GM18861 (cell line): ENCODE results near the gene KRTAP6-2.

Source experiments
- ATAC-seq: cut with Tn5 transposase; IDR thresholded peaks from one replicate; pipeline ENCODE4 v1.9.1; 2021; ENCODE audit not compliant: unreplicated experiment

Gene KRTAP6-2

DNA sequence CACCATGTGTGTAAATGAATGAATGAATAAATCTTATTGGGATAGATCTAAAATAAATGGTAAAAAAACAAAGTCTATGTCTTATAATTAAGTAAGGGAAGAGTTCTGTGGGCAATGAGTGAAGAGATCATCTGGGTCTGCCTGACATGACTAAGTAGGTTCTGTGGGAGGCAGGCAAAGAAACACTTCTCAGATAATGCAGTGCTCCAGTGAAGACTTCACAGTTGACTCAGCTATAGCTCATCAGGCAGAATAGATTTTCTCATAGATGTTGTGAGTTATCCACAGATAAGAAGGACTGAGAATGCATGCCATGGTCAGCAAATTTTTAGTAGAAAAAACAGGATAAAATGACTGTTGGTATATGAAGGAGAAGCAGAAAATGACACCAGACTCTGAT is 20.9 kb downstream of the KRTAP6-2 start:
- ATAC-seq, result no peak

DNA sequence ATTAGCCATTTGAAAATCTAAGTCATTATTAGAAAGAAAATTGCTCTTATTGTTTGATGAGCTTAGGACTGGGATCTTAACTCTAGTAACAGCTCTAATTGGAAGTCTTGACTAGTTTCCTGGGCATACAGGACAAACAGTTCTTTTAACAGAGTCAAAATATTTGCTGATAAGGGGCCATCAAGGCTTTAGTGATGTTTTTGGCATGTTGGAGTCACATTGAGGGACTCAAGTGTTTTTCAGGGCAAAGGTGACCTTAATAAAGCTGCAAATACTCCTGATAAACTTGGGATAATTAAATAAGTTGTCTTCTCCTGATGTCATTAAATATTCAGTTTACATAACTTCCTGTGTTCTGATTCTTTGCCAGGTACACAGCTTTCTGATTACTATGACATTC is 31.1 kb downstream of the KRTAP6-2 start:
- ATAC-seq, result no peak

DNA sequence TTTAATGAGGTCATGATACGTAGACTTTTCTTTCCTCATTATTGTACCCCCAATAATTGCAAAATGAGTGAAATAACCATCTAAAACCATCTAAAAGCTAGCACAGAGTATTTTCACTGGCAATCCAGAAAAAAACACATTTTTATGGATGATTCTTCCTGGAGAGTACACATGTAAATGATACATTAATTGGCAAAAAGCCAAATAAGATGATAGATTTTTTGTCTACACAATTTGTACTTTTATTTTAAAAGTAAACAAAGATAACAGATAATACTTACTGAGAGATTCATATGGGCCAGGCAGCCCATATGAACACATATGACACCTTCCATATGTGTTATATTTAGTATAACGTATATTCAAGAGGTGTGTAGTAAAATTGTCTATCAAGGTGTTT is 35.1 kb downstream of the KRTAP6-2 start:
- no peak for ATAC-seq

DNA sequence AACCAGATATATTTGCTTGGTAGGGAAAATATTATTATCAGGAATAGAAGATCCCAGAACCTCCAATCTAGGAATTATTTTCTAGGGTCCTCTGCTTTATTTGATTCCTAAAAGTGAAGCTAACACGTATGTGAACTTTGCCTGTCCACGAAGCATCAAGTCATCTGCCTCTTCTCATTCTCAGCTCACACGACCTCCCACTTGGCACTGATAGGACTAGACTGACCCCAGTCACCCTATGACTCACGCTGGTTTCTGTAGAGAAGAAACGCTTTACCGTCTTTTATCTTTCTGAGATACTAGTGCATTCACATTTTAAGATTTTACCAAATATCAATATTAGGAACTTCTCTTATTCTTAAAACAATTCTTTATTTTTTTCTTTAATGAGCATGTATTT is 35.6 kb downstream of the KRTAP6-2 start:
- ATAC-seq, result no peak

DNA sequence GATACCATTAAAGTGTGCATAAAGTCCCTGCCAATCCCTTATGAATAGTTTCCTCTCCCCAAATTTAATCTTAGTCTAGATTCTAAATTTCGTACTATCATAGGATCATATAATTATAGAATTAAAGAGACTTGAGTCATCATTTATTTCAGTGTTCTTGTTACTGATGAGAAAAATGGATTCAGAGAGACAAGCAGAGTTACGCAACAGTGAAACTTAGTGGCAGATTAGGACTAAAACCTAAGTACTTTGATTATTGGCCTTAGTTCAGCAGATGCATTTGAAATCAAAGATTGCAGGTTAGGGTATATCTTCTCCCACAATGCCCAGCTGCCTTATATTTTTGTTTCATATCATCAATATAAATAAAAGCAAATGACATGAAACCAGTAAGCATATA is 36.7 kb downstream of the KRTAP6-2 start:
- ATAC-seq, result no peak

DNA sequence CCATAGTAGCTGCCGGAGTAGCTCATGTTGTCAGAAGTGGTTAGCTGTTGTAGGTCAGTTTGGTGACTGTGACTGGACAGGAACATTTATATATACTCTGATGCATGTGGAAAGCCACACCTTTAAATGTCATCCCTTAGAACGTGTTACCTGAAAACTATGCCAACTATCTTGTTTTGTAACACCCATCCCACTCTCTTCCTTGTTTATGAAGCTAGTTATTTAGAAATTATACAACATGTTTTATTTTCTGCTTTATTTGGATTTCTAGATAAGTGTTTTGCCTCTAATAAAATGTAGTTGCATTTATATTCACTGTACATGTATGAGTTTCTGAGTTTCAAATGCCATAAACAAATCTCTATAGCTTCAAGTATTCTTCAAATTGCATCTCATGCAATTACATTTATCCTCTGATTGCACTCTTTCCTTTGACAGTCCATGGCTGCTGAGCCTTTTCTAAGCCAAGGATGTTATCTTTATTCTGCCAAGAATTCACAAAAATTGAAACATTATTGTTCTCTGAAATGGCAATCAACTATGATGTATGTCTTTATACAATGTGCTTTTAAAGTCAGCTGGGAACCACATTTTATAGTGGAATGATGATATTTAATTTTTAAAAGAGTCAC is 37.3 kb downstream of the KRTAP6-2 start, which contains the start of gene KRTAP19-7:
KRTAP19-7 (minus strand) TSS at position 51 of the 632 bp plus-strand sequence; CDS start at position 26, 25 bp downstream.
- ATAC-seq, result no peak

DNA sequence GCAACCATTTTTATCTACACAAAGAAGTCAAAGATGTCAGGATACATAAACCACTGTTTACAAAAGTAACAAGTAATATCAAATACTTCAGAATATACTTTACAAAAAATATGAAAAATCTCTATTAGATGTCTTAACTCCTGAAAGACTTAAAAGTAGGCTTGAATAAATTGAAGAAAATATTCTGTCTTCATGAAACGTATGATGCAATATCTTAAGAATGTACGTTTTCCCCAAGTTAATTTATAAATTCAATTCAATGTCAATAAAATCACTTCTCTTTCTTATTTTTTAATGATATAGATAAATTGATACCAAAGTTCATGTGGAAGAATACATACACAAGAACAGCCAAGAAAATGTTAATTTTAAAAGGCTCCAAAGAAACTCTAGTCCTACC is 43.6 kb downstream of the KRTAP6-2 start:
- ATAC-seq, result no peak

DNA sequence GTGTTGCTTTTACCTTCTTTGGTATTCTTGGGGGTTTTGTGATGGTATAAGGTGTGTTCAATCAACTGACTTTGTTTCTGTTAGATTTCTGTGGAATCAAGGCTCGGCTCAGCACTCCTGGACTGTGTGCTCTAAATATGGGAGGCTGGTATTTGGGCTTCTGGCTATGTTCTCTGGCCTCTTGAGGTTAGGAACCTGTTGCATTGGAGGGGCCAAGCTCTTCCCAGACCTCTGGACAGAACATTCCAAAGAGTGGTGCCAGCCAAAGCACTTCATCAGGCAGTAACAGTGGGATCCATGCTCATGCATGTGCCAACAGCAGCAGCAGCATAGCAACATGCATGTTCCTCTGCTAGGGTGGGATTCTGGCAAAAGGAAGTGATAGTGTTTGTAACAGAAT is 45.9 kb downstream of the KRTAP6-2 start:
- ATAC-seq, result no peak
